Eye (tissue), 1 donor: ENCODE measurements around the gene CNGA1.

Experiments
- DNase-seq: peaks from one replicate; pipeline ENCODE4 v3.0.0-alpha.2; 2015

The CNGA1 gene

GRCh38 chr4:48016141-48017107, at the start of gene CNGA1, which contains the start of gene NIPAL1:
CNGA1 (minus strand) TSS chr4:48016681; CDS start chr4:47952689, 63,992 bp downstream.
NIPAL1 (plus strand) TSS chr4:48016772; CDS start chr4:48016840, 68 bp downstream.
- peak; percentile 87 for DNase-seq

GRCh38 chr4:48065587-48066052, 49.1 kb upstream of the CNGA1 start:
- no peak for DNase-seq

- no peak for DNase-seq
Observed at GRCh38 chr4:48064349-48064748, 47.9 kb upstream of the CNGA1 start.

GRCh38 chr4:48058617-48059530, 42.4 kb upstream of the CNGA1 start:
- no peak for DNase-seq

GRCh38 chr4:48051078-48051477, 34.6 kb upstream of the CNGA1 start:
- DNase-seq: no peak

GRCh38 chr4:48049483-48049882, 33.0 kb upstream of the CNGA1 start:
- no peak for DNase-seq

GRCh38 chr4:48047896-48048295, 31.4 kb upstream of the CNGA1 start:
- peak; percentile 8 for DNase-seq

- no peak for DNase-seq
Observed at GRCh38 chr4:48047421-48047844, 31.0 kb upstream of the CNGA1 start.

GRCh38 chr4:48046059-48046458, 29.6 kb upstream of the CNGA1 start:
- DNase-seq: no peak

GRCh38 chr4:48044298-48044697, 27.8 kb upstream of the CNGA1 start:
- no peak for DNase-seq

- no peak for DNase-seq
Observed at GRCh38 chr4:48043504-48043903, 27.0 kb upstream of the CNGA1 start.

GRCh38 chr4:48042979-48043461, 26.5 kb upstream of the CNGA1 start:
- no peak for DNase-seq

GRCh38 chr4:48041535-48042137, 25.2 kb upstream of the CNGA1 start:
- DNase-seq: no peak

- DNase-seq: no peak
Observed at GRCh38 chr4:48039561-48039960, 23.1 kb upstream of the CNGA1 start.

GRCh38 chr4:48038666-48039065, 22.2 kb upstream of the CNGA1 start:
- no peak for DNase-seq

GRCh38 chr4:48037117-48037462, 20.6 kb upstream of the CNGA1 start:
- no peak for DNase-seq

- DNase-seq: no peak
Observed at GRCh38 chr4:48035952-48036351, 19.5 kb upstream of the CNGA1 start.

GRCh38 chr4:48033825-48034413, 17.4 kb upstream of the CNGA1 start:
- no peak for DNase-seq

GRCh38 chr4:48033412-48033811, 16.9 kb upstream of the CNGA1 start:
- no peak for DNase-seq

GRCh38 chr4:48032721-48033120, 16.2 kb upstream of the CNGA1 start:
- no peak for DNase-seq

- DNase-seq: no peak
Observed at GRCh38 chr4:48031802-48032525, 15.5 kb upstream of the CNGA1 start.

GRCh38 chr4:48030470-48030869, 14.0 kb upstream of the CNGA1 start:
- no peak for DNase-seq
